ENCODE results near the gene FOXP4. TPM values are rescaled to one million over a fixed set of nuclear protein-coding genes. Genes with fewer than 3 reads are reported as not detected.

Gene FOXP4
- total RNA-seq, 1 experiment from 2014 or later: 32.3 TPM

GRCh38 chr6:41555326-41556300 is 9.4 kb downstream of the FOXP4 start:
- peaks cover 0 to 7% of the 10 kb centered on the region in 2 experiments; a peak in 2 of 4 replicates for H3K36me3 ChIP-seq (ENCODE audit: control insufficient read depth in 1 of 2, insufficient read depth in 2 of 2, low read length in 2 of 2)
- ChIA-PET POLR2A (no interaction called here), RAD21 (ENCODE audit: low non-redundant PET in 1 of 2, low total read pairs in 2 of 2, uncharacterized antibody in 2 of 2, unreplicated experiment in 2 of 2) (interaction anchor here in 1 of 2 experiments (0.7 kb wide), 1 partner anchor 14 kb away, joined by 4 read pairs; no protein-coding TSS in a partner anchor), CTCF (no interaction called here)
- no peak overlapping the region for H3K4me3 ChIP-seq (replicated peaks in 1 of 2; ENCODE audit: low read depth in 1 of 2, low read length in 2 of 2)
- H3K4me2 ChIP-seq (ENCODE audit: low read length): no peak overlapping the region
- TF ChIP-seq TCF7L2 (IDR thresholded peaks at IDR 0.05; ENCODE audit: borderline replicate concordance, extremely low read depth, insufficient read depth, insufficient read length): no peak
- no peak for TF ChIP-seq MAX (IDR thresholded peaks at IDR 0.05)
- TF ChIP-seq CTCF (IDR thresholded peaks at IDR 0.05 in 2 of 3, conservative IDR thresholded peaks at IDR 0.05 in 1 of 3; ENCODE audit: borderline replicate concordance in 1 of 3, insufficient read depth in 1 of 3, low read depth in 2 of 3, low read length in 2 of 3): no peak
- TF ChIP-seq POLR2AphosphoS5 (IDR thresholded peaks at IDR 0.05; ENCODE audit: low read depth, low read length): no peak
- TF ChIP-seq REST (IDR thresholded peaks at IDR 0.05; ENCODE audit: low read depth): no peak
- TF ChIP-seq EZH2 (IDR thresholded peaks at IDR 0.05): no peak
- no peak for TF ChIP-seq EZH2phosphoT487 (IDR thresholded peaks at IDR 0.05; ENCODE audit: borderline replicate concordance)
- peaks cover 61% of the 10 kb centered on the region; the same call in 1 of the 2 replicates for H3K79me2 ChIP-seq (ENCODE audit: insufficient read depth, low read length)
- no peak for ATAC-seq
- DNase-seq (ENCODE audit: low read depth, low spot score): no peak
- no peaks in the 10 kb centered on the region for H3K9me2 ChIP-seq (ENCODE audit: insufficient read depth)
- no peak overlapping the region for H3K27ac ChIP-seq (ENCODE audit: low read depth, low read length)
- no peak overlapping the region for H3K9ac ChIP-seq (ENCODE audit: low read length)
- no peaks in the 10 kb centered on the region for H3K9me3 ChIP-seq (ENCODE audit: control insufficient read depth in 1 of 2, insufficient read depth in 1 of 2, low read depth in 1 of 2, low read length in 2 of 2)
- no peaks in the 10 kb centered on the region for H3K4me1 ChIP-seq (ENCODE audit: control insufficient read depth in 1 of 2, insufficient read depth in 2 of 2, low read length in 2 of 2)
- H3K27me3 ChIP-seq (ENCODE audit: insufficient read depth, low read length): no peaks in the 10 kb centered on the region
- intact Hi-C loops (cut with micrococcal nuclease): no loop called here
- BruUV-seq (replicated peaks): no TSS peak
- no peaks in the 10 kb centered on the region for H4K20me1 ChIP-seq (ENCODE audit: insufficient read depth)
- H2AFZ ChIP-seq (ENCODE audit: low read depth, low read length, poor library complexity, severe bottlenecking): no peak overlapping the region

All from HCT116 (cell line).